HG03045 (cell line): ENCODE data around the gene OR1M1.
"Not testable (repeated sequence)": the region's sequence is repeated elsewhere in the genome, so short reads cannot be mapped to it uniquely, and the experiment has no call there.

Experiments
- ATAC-seq: cut with Tn5 transposase; IDR thresholded peaks from one replicate; pipeline ENCODE4 v1.9.1; 2021; ENCODE audit warnings: mild to moderate bottlenecking, moderate library complexity; ENCODE audit not compliant: unreplicated experiment

Gene OR1M1, protein sequence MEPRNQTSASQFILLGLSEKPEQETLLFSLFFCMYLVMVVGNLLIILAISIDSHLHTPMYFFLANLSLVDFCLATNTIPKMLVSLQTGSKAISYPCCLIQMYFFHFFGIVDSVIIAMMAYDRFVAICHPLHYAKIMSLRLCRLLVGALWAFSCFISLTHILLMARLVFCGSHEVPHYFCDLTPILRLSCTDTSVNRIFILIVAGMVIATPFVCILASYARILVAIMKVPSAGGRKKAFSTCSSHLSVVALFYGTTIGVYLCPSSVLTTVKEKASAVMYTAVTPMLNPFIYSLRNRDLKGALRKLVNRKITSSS

GRCh38 chr19:9086761-9087160 lies at the start of gene OR1M1:
TSS of gene OR1M1 (plus strand) at chr19:9087061. CDS start at chr19:9093245, 6,184 bp downstream.
- ATAC-seq, result no peak

- no peak for ATAC-seq
Observed at GRCh38 chr19:9037400-9038062, 49.3 kb upstream of the OR1M1 start.

DNA sequence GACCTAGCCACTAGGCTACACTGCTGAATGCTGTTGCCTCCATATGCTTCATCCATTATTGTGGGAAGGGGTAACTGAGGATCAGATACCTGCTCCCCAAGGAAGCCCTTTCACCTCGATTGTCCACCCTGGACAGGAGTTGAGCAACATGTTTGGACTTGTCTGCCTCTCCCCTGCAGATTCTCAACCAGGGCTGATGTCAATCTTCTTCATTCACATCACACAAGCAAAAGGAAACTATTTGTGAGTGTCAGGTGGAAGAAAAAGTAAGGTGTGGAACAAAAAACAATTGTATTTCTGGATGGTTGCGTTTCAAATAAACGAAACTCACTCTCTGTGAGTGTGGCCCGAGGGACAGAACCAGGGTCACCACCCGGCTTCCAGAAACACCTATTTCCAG lies 47.1 kb upstream of the OR1M1 start:
- ATAC-seq, result no peak

DNA sequence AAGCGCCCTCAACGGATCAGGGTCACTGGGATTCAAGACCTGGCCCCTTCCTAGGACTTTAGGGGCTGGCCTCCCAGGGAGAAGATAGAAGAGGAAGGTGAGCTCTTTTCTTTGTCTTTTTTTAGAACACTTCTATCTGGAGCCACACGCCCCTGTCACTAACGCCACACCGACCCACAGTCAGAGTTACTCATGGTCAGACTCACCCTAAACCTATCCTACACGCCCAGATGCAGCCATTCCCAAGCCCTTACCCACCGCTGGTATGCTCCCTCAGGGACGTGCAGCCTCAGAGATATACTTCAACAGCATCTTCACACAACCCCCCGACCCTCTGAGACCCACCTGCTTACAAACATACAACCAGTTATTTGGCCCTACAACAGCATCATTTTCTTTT lies 46.7 kb upstream of the OR1M1 start:
- no peak for ATAC-seq

DNA sequence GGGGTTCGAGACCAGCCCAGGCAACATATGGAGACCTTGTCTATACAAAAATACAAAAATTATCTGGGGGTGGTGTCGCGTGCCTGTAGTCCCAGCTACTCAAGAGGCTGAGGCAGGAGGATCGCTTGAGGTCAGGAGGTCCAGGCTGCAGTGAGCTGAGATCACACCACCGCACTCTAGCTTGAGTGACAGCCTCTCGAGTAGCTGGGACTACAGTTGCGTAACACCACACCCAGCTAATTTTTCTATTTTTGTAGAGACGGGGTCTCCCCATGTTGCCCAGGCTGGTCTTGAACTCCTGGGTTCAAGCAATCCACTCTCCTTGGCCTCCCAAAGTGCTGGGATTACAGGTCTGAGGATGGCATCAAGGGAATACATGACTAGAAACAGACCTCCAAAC lies 45.8 kb upstream of the OR1M1 start:
- no peak for ATAC-seq

DNA sequence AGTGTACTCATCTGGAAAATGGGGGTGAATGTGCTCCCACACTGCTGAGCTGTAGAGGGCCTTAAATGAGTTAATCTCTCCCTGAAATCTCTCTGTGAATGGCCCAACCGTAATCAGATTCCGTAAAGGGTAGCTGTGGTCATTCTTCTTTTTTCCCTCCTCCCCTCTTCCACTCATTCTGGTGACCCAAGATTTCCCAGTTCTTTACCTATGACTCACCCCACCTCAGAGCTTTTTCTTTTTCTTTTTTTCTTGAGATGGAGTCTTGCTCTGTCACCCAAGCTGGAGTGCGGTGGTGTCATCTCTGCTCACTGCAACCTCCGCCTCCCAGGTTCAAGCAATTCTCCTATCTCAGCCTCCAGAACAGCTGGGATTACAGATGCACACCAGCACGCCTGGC lies 43.3 kb upstream of the OR1M1 start:
- ATAC-seq, result no peak

DNA sequence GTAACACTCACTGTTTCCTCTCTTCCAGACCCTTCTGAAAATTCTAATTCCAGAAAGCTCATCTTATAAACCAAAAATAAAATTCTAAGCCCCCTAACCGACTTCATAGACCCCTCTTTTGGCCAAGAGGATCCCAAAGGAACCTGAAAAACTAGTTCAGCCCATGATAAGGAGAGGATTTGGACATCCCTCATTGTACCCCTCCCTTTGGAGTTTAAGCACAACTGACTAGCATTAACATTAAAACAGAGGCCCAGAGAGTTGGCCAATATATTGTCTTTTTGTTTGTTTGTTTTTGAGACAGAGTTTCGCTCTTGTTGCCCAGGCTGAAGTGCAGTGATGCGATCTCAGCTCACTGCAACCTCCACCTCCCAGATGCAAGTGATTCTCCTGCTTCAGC lies 42.4 kb upstream of the OR1M1 start:
- no peak for ATAC-seq

GRCh38 chr19:9046694-9047093 lies 40.2 kb upstream of the OR1M1 start:
- no peak for ATAC-seq

DNA sequence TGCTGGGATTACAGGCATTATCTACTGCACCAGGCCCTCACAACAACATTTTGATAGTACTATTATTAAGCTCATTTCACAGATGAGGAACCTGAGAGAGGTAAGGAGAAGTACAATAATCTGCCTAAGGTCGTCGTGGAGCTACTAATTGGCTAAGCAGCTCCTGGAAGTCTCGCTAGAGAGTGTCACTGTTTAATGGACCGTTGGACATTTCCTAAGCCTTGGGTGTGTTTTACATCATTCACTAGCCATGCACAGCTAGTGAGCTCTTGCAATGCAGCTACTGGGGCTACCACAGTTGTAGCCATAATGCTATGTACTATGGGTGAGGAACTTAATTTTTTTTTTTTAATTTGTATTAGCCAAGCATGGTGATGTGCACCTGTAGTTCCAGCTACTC lies 34.0 kb upstream of the OR1M1 start:
- ATAC-seq, result no peak

DNA sequence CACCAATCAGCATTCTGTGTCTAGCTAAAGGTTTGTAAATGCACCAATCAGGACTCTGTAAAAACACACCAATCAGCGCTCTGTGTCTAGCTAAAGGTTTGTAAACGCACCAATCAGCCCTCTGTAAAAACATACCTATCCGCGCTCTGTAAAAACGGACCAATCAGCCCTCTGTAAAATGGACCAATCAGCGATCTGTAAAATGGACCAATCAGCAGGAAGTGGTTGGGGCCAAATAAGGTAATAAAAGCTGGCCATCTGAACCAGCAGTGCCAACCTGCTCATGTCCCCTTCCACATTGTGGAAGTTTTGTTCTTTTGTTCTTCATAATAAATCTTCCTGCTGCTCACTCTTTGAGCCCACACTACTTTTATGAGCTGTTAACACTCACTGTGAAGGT lies 33.2 kb upstream of the OR1M1 start:
- not testable (repeated sequence) for ATAC-seq

DNA sequence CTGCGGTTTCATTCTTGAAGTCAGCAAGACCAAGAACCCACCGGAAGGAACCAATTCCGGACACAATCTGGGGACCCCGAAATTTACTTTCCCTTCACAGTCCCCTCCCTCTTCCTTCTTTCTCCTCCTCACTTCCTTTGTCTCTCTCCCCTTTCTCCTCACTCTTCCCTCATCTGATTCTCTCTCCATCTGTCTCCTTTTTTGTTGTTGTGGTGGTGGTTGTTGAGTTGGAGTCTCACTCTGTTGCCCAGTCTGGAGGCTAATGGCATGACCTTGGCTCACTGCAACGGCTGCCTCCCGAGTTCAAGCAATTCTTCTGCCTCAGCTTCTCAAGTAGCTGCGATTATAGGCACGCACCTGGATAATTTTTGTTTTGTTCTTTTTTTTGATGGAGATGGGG lies 32.7 kb upstream of the OR1M1 start:
- no peak for ATAC-seq

GRCh38 chr19:9054765-9055164 lies 32.1 kb upstream of the OR1M1 start:
- ATAC-seq, result no peak

DNA sequence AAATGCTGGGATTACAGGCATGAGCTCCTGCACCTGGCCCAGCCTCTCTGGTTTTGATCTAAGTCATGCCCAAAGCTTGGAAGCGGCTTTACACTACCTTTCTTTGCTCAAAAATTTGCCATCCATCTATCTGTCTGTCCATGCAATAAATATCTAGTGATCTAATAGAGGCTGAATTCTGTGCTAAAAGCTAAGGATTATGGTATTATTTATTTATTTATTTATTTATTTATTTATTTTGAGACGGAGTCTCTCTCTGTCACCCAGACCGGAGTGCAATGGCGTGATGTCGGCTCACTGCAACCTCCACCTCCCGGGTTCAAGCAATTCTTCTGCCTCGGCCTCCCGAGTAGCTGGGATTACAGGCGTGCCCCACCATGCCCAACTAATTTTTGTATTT lies 30.7 kb upstream of the OR1M1 start:
- not testable (repeated sequence) for ATAC-seq

DNA sequence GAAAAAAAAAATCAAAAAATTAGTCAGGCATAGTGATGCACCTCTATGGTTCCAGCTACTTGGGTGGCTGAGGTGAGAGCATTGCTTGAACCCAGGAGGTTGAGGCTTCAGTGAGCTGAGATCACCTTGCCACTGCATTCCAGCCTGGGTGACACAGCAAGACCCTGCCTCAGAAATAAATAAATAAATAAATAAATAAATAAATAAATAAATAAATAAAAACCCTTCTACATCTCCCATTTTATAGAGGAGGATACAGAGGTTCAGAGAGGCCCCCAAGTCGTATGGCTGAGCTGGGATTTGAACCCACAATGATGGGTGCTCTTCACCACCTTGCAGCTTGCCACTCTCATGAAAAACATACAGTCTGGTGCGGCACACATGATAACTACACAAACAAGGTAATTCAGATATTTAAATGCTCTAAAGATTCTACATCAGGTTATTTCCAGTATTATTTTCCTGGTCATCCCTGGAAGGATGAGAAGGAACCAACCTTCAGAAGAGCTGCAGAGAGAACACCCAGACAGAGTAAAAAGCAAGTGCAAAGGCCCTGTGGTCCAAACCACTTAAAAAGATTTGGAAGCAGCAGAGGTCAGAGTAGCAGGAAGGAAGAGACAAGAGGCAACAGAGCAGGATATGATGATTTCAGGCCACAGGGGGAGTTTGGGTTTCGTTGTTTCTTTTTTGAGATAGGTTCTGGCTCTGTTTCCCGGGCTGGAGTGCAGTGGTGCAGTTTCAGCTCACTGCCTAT lies 29.2 kb upstream of the OR1M1 start:
- ATAC-seq, result no peak

DNA sequence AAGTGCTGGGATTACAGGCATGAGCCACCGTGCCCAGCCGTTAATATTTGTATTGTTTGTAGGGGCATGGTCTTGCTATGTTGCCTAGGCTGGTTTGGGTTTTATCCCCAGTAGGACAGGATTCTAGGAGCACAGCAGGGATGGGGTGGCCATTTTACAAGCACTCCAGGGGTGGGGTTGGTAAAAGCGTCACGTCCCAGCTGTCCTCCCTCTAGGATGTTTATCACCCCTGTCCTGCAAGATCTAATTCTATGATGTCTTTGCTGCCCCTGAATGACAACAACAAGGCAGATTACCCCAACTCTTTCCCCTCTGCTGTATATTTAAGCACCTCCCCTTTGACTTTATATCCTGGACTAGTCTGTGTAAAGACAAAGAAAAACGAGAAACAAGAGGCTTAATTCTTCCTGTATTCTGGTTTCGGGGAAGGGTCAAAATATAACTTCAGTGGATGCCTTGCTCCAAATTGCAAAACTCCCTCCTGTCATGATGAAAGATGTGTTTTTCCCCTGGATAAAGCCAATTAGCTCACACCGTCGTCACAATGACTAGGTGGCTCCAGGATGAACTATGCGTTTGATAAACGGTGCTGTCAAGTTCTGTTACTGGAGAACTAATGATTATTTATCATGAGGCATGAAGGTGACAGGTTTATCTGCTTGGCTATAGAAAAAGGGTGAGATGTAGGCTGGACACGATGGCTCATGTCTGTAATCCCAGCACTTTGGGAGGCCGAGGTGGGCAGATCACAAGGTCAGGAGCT lies 27.8 kb upstream of the OR1M1 start:
- ATAC-seq, result no peak

- no peak for ATAC-seq
Observed at GRCh38 chr19:9060564-9061340, 26.1 kb upstream of the OR1M1 start.

- no peak for ATAC-seq
Observed at GRCh38 chr19:9061879-9062278, 25.0 kb upstream of the OR1M1 start.

- ATAC-seq, result no peak
Observed at GRCh38 chr19:9065457-9066014, 21.3 kb upstream of the OR1M1 start.

GRCh38 chr19:9070066-9070465 lies 16.8 kb upstream of the OR1M1 start:
- ATAC-seq, result no peak

DNA sequence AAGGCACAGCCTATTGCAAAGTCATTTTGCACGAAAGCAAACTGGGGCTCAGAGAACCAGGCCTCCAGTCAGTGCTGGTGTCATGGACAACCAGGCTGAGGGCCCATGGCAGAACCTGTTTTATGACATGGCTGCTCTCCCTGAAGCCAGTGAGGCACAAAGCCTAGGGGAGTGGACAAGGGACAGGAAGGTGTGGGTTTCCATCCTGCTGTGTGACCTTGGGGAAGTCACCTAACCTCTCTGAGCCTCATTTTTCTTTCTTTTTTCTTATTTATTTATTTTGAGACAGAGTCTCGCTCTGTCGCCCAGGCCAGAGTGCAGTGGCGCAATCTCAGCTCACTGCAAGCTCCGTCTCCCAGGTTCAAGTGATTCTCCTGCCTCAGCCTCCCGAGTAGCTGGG lies 15.1 kb upstream of the OR1M1 start:
- ATAC-seq, result not testable (repeated sequence)
